ENCODE measurements around the gene ST6GALNAC4. TPM values are rescaled to one million over a fixed set of nuclear protein-coding genes. Genes with fewer than 3 reads are reported as not detected.

ST6GALNAC4 gene
- total RNA-seq, 1 experiment from 2014 or later, result 12.8 TPM

GRCh38 chr9:127890053-127890452 lies 26.8 kb downstream of the ST6GALNAC4 start:
- peaks cover 15% of the 10 kb centered on the region for H3K36me3 Mint-ChIP-seq (ENCODE audit: insufficient read depth, unreplicated experiment)
- CTCF ChIA-PET, result interaction anchor here (0.5 to 0.8 kb wide), 2 partner anchors 13 to 76 kb away, joined by 3 to 4 read pairs; no protein-coding TSS in a partner anchor
- intact Hi-C loops (cut with micrococcal nuclease; ENCODE audit: unreplicated experiment), result no loop called here
- no TSS peak for BruUV-seq (replicated peaks)
- peaks cover 3% of the 10 kb centered on the region for H3K9me3 Mint-ChIP-seq (ENCODE audit: low read depth, unreplicated experiment)
- H3K4me1 Mint-ChIP-seq (ENCODE audit: low read depth, unreplicated experiment), result no peaks in the 10 kb centered on the region
- no peak for TF ChIP-seq CTCF (IDR thresholded peaks at IDR 0.05; ENCODE audit: unreplicated experiment)
- no peak overlapping the region for H3K4me3 Mint-ChIP-seq (ENCODE audit: low read depth, unreplicated experiment)
- no peaks in the 10 kb centered on the region for H3K27me3 Mint-ChIP-seq (ENCODE audit: unreplicated experiment)
- no peak overlapping the region for H3K27ac Mint-ChIP-seq (ENCODE audit: unreplicated experiment)
- no peak for DNase-seq

DNA sequence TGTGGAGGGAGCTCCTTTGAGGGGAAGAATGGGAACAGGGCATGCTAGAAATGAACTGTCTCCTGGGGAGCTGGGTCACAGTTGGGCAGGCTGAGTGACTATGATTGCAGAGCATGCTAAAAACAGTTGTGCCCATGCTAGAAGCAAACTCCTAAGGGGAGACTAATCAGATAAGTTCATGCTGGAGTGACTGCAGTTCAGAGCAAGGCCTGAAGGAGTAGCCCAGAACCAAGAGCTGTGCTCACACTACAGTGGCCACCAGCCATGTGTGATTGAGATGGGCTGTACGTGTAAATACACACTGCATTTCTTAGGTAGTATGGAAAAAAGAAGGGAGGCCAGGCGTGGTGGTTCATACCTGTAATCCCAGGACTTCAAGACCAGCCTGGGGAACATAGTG lies 29.0 kb downstream of the ST6GALNAC4 start:
- no TSS peak for BruUV-seq (replicated peaks)

DNA sequence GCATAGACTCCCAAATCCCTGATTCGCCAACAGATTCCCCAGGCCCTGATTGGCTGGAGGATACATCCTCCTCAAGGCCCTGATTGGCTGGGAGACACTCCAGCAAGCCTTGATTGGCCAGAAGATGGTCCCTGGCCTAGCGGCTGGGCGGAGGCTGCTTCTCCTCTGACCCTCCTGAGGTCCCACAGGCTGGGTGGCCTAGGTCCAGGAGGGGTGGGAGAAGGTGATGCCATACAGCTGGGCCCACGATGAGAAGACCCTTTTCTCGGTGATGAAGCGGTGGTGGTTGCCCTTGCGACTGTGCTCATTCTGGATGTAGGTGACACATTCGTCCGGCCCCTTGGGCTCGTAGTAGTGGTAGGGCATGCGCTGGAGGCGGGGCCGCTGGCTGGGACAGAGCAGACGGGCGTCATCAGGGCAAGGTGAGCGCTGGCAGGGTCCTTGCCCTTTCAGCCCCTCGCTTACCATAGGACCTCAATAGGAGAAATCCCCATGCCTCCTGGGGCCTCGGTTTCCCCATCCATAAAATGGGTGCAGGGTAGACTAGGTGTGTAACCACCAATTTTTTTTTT lies 30.4 kb downstream of the ST6GALNAC4 start:
- Mint-ChIP-seq H3K9me3 (ENCODE audit: low read depth, unreplicated experiment) (peaks cover 2% of the 10 kb centered on the region), H3K4me1 (ENCODE audit: low read depth, unreplicated experiment) (peaks cover 11% of the 10 kb centered on the region), H3K27me3 (ENCODE audit: unreplicated experiment) (no peaks in the 10 kb centered on the region), H3K4me3 (ENCODE audit: low read depth, unreplicated experiment) (no peak overlapping the region), H3K27ac (ENCODE audit: unreplicated experiment) (no peak overlapping the region), H3K36me3 (ENCODE audit: insufficient read depth, unreplicated experiment) (peaks cover 10% of the 10 kb centered on the region)
- CTCF ChIA-PET, result no interaction called here
- no TSS peak for BruUV-seq (replicated peaks)
- no peak for DNase-seq
- TF ChIP-seq CTCF (IDR thresholded peaks at IDR 0.05; ENCODE audit: unreplicated experiment), result no peak
- intact Hi-C loops (cut with micrococcal nuclease; ENCODE audit: unreplicated experiment), result no loop called here

More for the DNA sequence above, 29.0 kb downstream of the ST6GALNAC4 start:
- Mint-ChIP-seq H3K4me3 (ENCODE audit: low read depth, unreplicated experiment) (no peak overlapping the region), H3K36me3 (ENCODE audit: insufficient read depth, unreplicated experiment) (peaks cover 5% of the 10 kb centered on the region), H3K4me1 (ENCODE audit: low read depth, unreplicated experiment) (peaks cover 11% of the 10 kb centered on the region), H3K9me3 (ENCODE audit: low read depth, unreplicated experiment) (peaks cover 3% of the 10 kb centered on the region), H3K27me3 (ENCODE audit: unreplicated experiment) (no peaks in the 10 kb centered on the region), H3K27ac (ENCODE audit: unreplicated experiment) (no peak overlapping the region)
- no peak for TF ChIP-seq CTCF (IDR thresholded peaks at IDR 0.05; ENCODE audit: unreplicated experiment)
- intact Hi-C loops (cut with micrococcal nuclease; ENCODE audit: unreplicated experiment), result no loop called here
- CTCF ChIA-PET, result no interaction called here
- no peak for DNase-seq

- CTCF ChIA-PET, result interaction anchor here (1.1 kb wide), 1 partner anchor 53 kb away, joined by 3 read pairs; no protein-coding TSS in a partner anchor
- Mint-ChIP-seq H3K27me3 (ENCODE audit: unreplicated experiment) (no peaks in the 10 kb centered on the region), H3K9me3 (ENCODE audit: low read depth, unreplicated experiment) (no peaks in the 10 kb centered on the region), H3K36me3 (ENCODE audit: insufficient read depth, unreplicated experiment) (peaks cover 10% of the 10 kb centered on the region), H3K4me1 (ENCODE audit: low read depth, unreplicated experiment) (peaks cover 11% of the 10 kb centered on the region), H3K4me3 (ENCODE audit: low read depth, unreplicated experiment) (no peak overlapping the region), H3K27ac (ENCODE audit: unreplicated experiment) (no peak overlapping the region)
- intact Hi-C loops (cut with micrococcal nuclease; ENCODE audit: unreplicated experiment), result no loop called here
- no peak for TF ChIP-seq CTCF (IDR thresholded peaks at IDR 0.05; ENCODE audit: unreplicated experiment)
- BruUV-seq (replicated peaks), result no TSS peak
- DNase-seq, result no peak
These were observed 31.1 kb downstream of the ST6GALNAC4 start for GRCh38 chr9:127885508-127886281.

Data from Calu3 (cell line).